ENCODE results near the gene CCDC148.
A peak's percentile ranks its signal among the peaks of the same experiment; 100 is the strongest.
"Not testable (repeated sequence)": the region's sequence is repeated elsewhere in the genome, so short reads cannot be mapped to it uniquely, and the experiment has no call there.

Gene CCDC148

DNA sequence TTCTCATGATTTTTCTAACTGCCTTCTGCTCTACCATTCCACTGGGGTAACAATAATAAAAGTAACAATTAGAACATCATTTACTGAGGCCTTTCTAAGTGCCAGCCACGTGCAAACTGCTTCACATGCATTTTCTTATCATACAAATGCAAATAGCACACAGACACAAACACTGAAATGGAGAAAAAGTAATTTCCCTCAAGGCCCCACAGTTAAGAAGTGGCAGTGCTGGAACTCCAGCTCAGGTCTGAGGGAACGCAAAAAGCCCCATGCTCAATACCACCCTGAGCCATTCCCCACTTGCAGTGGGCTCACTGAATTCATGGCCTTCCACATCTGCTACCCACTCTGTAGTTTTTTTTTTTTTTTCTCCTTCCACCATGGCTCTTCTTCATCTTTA is 214.3 kb downstream of the CCDC148 start:
- no peak overlapping the region for H3K4me3 ChIP-seq (ENCODE audit: low read depth, low read length)
- no peak for DNase-seq (ENCODE audit: low read depth)

DNA sequence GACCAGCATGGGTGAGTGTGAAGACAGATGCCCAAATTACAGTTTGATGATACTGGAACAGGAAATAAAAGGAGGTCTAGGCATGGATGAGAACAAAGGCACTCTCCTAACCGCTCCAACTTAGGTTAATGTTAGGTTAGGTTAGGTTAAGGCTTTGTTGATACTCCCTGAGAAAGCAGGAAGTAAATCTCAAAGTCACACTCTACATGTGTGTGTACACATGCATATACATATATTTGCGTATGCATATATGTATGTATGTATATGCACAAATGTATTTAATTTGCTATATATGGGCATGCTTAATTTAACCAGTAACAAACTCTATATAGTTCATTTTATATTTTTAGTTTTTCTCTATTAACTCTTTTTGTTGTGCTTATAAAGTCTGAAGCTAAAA is 215.6 kb downstream of the CCDC148 start:
- DNase-seq (ENCODE audit: low read depth): no peak
- H3K4me3 ChIP-seq (ENCODE audit: low read depth, low read length): no peak overlapping the region

DNA sequence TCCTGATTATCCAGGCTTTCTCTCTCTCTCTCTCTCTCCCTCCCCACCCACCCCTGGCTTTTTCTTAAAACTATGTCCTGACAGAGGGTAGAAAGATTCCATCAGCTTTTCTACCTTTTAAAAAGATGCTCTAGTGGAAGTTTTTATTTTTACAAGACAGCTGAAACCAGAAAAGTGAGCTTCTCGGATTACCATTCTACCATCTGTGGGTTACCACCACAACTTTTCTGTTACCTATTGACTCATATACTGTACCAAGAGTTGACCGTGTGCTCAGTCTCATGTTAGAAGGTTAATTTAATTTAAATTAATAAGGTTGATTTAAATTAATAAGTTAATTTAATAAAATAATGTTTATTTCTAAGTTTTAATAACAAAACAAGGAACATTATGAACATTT is 217.3 kb downstream of the CCDC148 start:
- H3K4me3 ChIP-seq (ENCODE audit: low read depth, low read length): no peak overlapping the region
- DNase-seq (ENCODE audit: low read depth): no peak

DNA sequence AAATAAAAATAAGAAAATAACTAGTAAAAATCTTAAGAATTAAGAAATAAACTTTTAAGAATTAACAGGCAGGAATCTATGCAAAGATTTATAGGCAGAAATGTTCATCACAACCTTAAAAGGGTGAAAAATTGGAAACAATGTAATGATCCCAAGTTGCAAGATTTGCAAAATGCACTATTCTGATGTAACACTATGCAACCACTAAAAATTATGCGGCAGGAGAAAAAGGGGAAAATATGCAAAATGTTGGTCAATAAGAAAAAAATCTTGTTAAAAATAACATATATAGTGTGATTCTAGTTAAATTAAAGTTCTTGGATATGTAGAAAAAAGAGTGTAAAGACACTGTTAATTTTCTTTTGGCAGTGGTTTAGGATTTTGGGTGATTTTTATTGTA is 222.1 kb downstream of the CCDC148 start:
- no peak for DNase-seq (ENCODE audit: low read depth)
- H3K4me3 ChIP-seq (ENCODE audit: low read depth, low read length): no peak overlapping the region

GRCh38 chr2:158232476-158232875 is 224.1 kb downstream of the CCDC148 start:
- no peak overlapping the region for H3K4me3 ChIP-seq (ENCODE audit: low read depth, low read length)
- DNase-seq (ENCODE audit: low read depth): no peak

- no peak for DNase-seq (ENCODE audit: low read depth)
- no peak overlapping the region for H3K4me3 ChIP-seq (ENCODE audit: low read depth, low read length)
Observed at GRCh38 chr2:158228943-158229508, 227.5 kb downstream of the CCDC148 start.

DNA sequence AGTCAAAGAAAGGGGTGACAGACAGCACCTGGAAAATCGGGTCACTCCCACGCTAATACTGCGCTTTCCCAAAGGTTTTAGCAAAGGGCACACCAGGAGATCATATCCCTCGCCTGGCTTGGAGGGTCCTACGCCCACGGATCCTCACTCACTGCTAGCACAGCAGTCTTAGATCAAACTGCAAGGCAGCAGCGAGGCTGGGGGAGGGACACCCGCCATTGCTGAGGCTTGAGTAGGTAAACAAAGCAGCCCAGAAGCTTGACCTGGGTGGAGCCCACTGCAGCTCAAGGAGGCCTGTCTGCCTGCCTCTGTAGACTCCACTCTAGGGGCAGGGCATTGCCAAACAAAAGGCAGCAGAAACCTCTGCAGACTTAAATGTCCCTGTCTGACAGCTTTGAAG is 233.5 kb downstream of the CCDC148 start:
- H3K4me3 ChIP-seq (ENCODE audit: low read depth, low read length); DNase-seq (ENCODE audit: low read depth): not testable (repeated sequence)

- no peak overlapping the region for H3K4me3 ChIP-seq (ENCODE audit: low read depth, low read length)
- no peak for DNase-seq (ENCODE audit: low read depth)
Observed at GRCh38 chr2:158221063-158222020, 235.2 kb downstream of the CCDC148 start.

GRCh38 chr2:158217593-158217992 is 239.0 kb downstream of the CCDC148 start:
- DNase-seq (ENCODE audit: low read depth): no peak
- no peak overlapping the region for H3K4me3 ChIP-seq (ENCODE audit: low read depth, low read length)

- peak; percentile 25 for DNase-seq (ENCODE audit: low read depth)
- no peak overlapping the region for H3K4me3 ChIP-seq (ENCODE audit: low read depth, low read length)
Observed at GRCh38 chr2:158214431-158214830, 242.1 kb downstream of the CCDC148 start.

DNA sequence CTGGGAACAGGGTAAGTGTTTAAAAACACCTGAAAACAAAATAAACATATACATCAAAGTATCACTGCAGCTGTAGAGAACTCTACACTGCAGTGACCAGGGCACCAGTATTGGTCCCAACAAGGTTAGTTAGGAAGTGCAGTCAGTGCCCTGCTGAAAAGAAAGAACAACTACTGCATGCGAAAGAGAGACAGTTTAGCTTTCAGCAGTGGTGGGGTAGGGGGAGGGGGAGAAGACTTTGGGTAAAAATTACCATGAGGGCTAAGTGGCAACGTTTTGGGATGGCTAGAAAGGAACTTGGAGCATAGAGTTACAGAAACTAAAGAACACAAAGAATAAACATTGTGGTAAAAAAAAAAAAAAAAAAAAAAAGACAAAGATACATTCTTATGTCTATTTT is 242.8 kb downstream of the CCDC148 start:
- no peak for DNase-seq (ENCODE audit: low read depth)
- H3K4me3 ChIP-seq (ENCODE audit: low read depth, low read length): no peak overlapping the region

DNA sequence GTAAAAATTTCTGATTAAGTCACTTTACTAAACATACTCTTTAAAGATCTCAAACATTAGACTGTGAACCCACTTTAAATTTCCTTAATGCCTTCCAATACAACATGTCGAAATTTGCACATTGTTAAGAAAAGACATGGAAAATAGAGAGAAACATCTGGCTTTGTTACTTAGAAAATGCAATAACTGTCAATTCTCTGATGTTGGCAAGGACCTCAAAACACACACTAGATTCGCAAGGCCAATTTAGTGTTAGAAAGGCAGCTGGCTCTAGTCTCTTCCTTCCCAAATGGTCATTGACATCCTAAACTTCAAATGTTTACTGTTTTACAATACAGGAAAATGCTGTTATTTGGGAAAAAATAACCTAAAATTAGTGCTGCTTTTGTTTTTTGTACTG is 244.3 kb downstream of the CCDC148 start:
- no peak for DNase-seq (ENCODE audit: low read depth)
- H3K4me3 ChIP-seq (ENCODE audit: low read depth, low read length): no peak overlapping the region

- DNase-seq (ENCODE audit: low read depth): no peak
- H3K4me3 ChIP-seq (ENCODE audit: low read depth, low read length): no peak overlapping the region
Observed at GRCh38 chr2:158211502-158211901, 245.1 kb downstream of the CCDC148 start.

DNA sequence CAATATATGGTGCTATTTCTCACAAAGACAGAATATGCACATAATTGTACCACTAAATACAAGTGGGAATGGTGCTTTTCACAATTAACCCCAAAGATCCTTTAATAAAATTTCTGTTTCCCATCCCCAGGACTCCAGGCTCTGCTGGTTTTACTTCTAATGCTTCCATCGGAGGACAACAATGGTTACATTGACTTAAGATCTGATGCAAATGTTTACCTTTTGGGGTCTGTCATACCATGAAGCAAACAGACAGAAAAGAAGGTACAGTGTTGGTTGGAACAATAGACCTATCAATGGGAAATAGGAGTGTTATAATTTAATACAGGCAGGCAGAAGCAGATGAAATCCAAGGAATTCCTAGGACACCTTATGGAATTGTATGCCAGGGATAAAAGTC is 249.2 kb downstream of the CCDC148 start:
- H3K4me3 ChIP-seq (ENCODE audit: low read depth, low read length): no peak overlapping the region
- no peak for DNase-seq (ENCODE audit: low read depth)

- no peak overlapping the region for H3K4me3 ChIP-seq (ENCODE audit: low read depth, low read length)
- DNase-seq (ENCODE audit: low read depth): no peak
Observed at GRCh38 chr2:158205215-158205614, 251.3 kb downstream of the CCDC148 start.

GRCh38 chr2:158204741-158205165 is 251.8 kb downstream of the CCDC148 start:
- peak; percentile 37 for DNase-seq (ENCODE audit: low read depth)

GRCh38 chr2:158202161-158202815 is 254.3 kb downstream of the CCDC148 start:
- DNase-seq (ENCODE audit: low read depth): no peak
- H3K4me3 ChIP-seq (ENCODE audit: low read depth, low read length): no peak overlapping the region

More at GRCh38 chr2:158204741-158205165, 251.8 kb downstream of the CCDC148 start:
- H3K4me3 ChIP-seq (ENCODE audit: low read depth, low read length): no peak overlapping the region

DNA sequence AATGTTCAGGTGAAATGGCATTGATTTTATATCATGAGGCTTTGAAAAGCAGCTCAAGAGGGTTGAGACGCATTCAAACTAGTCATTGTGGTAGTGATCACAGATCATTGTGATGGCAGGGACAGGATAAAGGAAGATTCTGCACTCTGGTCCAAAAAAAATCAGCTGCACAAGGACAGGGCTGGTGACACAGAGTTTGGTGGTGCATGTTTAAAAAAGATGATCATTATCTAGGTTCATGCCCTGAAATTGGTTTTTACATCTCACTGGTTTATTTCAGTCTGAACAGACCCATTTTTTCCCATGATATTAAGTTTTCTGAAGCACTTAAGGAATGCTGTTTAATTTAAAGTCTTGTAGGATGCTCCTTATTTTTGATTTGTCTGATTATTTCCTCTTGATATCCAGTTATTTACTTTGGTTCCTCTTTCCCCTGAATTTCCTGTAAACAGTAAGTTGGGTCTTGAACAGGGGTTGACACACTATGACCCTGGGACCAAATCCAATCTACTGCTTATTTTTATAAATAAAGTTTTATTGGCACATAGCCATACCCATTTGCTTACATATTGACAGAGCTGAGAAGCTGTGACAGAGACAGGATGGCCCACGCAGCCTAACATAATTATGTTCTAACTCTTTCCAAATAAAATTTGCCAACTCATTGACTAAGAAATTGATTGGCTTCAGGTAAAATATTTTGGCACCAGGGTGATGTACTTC is 256.5 kb downstream of the CCDC148 start:
- DNase-seq (ENCODE audit: low read depth): no peak
- no peak overlapping the region for H3K4me3 ChIP-seq (ENCODE audit: low read depth, low read length)

DNA sequence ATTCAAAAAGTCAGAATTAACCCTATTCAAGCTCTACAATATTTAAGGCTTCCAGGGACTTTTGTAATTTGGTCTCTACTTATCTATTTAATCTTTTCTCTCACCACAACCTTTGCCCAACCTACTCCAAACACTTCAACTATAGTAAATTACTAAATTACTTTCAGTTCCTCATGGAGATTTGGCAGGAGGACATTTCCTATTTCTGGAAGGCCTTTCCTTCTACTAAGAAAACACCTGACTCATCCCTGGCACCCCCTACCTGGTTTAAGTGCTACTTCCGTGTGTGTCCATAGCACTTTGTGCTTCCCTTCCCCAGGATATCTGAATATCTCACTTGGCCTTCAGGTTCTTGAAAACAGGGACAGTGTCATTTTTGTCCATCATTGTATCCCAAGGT is 258.6 kb downstream of the CCDC148 start:
- DNase-seq (ENCODE audit: low read depth): no peak
- H3K4me3 ChIP-seq (ENCODE audit: low read depth, low read length): no peak overlapping the region

DNA sequence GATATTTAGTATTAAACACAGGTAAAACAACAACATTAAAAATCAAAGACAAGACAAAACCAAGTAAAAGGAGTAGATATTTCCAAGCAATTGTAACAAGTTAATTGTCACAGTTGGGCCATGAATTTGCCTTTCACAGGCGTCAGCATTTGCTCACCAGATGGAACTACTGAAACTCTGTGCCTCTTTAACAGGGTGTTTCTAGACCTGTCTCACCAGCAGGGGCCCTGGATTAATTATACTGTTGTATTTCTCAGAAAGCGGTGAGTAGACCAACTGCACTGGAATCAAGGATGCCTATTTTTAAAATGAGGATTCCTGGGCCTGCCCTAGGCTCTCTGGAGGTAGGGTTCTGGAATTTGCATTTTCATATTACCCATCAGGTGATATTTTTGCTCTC is 262.3 kb downstream of the CCDC148 start:
- no peak overlapping the region for H3K4me3 ChIP-seq (ENCODE audit: low read depth, low read length)
- DNase-seq (ENCODE audit: low read depth): no peak

All from skeletal muscle cell (primary cell).